Caco-2 (cell line): ENCODE measurements around the gene DNALI1. TPM values are rescaled to one million over a fixed set of nuclear protein-coding genes. Genes with fewer than 3 reads are reported as not detected.
"Not testable (repeated sequence)": the region's sequence is repeated elsewhere in the genome, so short reads cannot be mapped to it uniquely, and the experiment has no call there.

Experiments
- BruUV-seq: library from RNA; stranded (reverse); fragments of 400-500 nt; replicated peaks from 2 replicates; lab custom pipeline; 2021; lab: Mats Ljungman, UMichigan
- CTCF ChIA-PET: fragments of 300-600 bp; sonication (Branson Sonifier 250); formaldehyde crosslinking; loops from one replicate; lab custom pipeline; 2022; ENCODE audit warnings: antibody characterized with exemption; lab: Charles Lee
- POLR2A ChIA-PET: fragments of 300-600 bp; sonication (Branson Sonifier 250); formaldehyde crosslinking; loops from one replicate; lab custom pipeline; 2022; ENCODE audit warnings: antibody characterized with exemption; lab: Charles Lee
- DNase-seq, 2 experiments: peaks; one replicate each; pipeline versions ENCODE4 v3.0.0 to v3.0.0-alpha.2; 2020 to 2022
- H3K27me3 ChIP-seq: replicated peaks from 2 replicates; pipeline ENCODE4 v1.6.0; 2011; ENCODE audit warnings: low read length; ENCODE audit not compliant: control insufficient read depth, insufficient read depth
- H3K36me3 ChIP-seq: 2 replicates; pipeline ENCODE4 v1.5.1; 2011; ENCODE audit warnings: low read length; ENCODE audit not compliant: control insufficient read depth, insufficient read depth
- H3K4me1 ChIP-seq: fragments of 250-450 bp; sonication (Bioruptor Pico); 2 replicates; pipeline ENCODE4 v1.5.1; 2020; ENCODE audit warnings: mild to moderate bottlenecking
- H3K4me3 ChIP-seq: 2 replicates; pipeline ENCODE4 v1.5.1; 2011; ENCODE audit warnings: low read depth, mild to moderate bottlenecking, control low read depth, low read length
- H3K9me3 ChIP-seq: fragments of 250-450 bp; sonication (Bioruptor Pico); 2 replicates; pipeline ENCODE4 v1.5.1; 2020; ENCODE audit warnings: mild to moderate bottlenecking, moderate library complexity
- H3K27ac Mint-ChIP-seq: one replicate; pipeline ENCODE4 v1.8.0; 2022; ENCODE audit warnings: mixed read lengths; ENCODE audit not compliant: unreplicated experiment
- H3K27me3 Mint-ChIP-seq: one replicate; pipeline ENCODE4 v1.8.0; 2022; ENCODE audit warnings: mixed read lengths; ENCODE audit not compliant: insufficient read depth, unreplicated experiment
- H3K36me3 Mint-ChIP-seq: one replicate; pipeline ENCODE4 v1.8.0; 2022; ENCODE audit warnings: mild to moderate bottlenecking, mixed read lengths; ENCODE audit not compliant: insufficient read depth, unreplicated experiment
- H3K4me1 Mint-ChIP-seq: one replicate; pipeline ENCODE4 v1.8.0; 2022; ENCODE audit warnings: low read depth, mixed read lengths; ENCODE audit not compliant: unreplicated experiment
- H3K4me3 Mint-ChIP-seq: one replicate; pipeline ENCODE4 v1.8.0; 2022; ENCODE audit warnings: mild to moderate bottlenecking, moderate library complexity, mixed read lengths; ENCODE audit not compliant: unreplicated experiment
- H3K9me3 Mint-ChIP-seq: one replicate; pipeline ENCODE4 v1.8.0; 2022; ENCODE audit warnings: mixed read lengths; ENCODE audit not compliant: unreplicated experiment
- intact Hi-C: fragments of 100-400 bp; cut with micrococcal nuclease; formaldehyde crosslinking; loops from one replicate; pipeline ENCODE4 v1.10.0; 2022; ENCODE audit not compliant: unreplicated experiment
- total RNA-seq: library from RNA; stranded (reverse); gene quantifications from 2 replicates; pipeline ENCODE4 v1.2.3, GENCODE V29; 2022
- TF ChIP-seq, protein P1 (sequence below), 2 experiments: fragments of 200-600 bp in 1 of 2; IDR thresholded peaks; 1 replicate in 1 of 2; 2 replicates in 1 of 2; pipeline versions ENCODE4 v1.5.1 to v1.8.0; 2011 to 2022; ENCODE audit warnings: antibody characterized with exemption in 1 of 2, control low read depth in 1 of 2, inconsistent platforms in 1 of 2, low read depth in 1 of 2, low read length in 1 of 2, mild to moderate bottlenecking in 1 of 2, moderate library complexity in 1 of 2; ENCODE audit not compliant: insufficient read depth in 1 of 2, severe bottlenecking in 1 of 2, unreplicated experiment in 1 of 2

Gene DNALI1
- total RNA-seq, 1 experiment from 2014 or later: 0.27 TPM

DNA sequence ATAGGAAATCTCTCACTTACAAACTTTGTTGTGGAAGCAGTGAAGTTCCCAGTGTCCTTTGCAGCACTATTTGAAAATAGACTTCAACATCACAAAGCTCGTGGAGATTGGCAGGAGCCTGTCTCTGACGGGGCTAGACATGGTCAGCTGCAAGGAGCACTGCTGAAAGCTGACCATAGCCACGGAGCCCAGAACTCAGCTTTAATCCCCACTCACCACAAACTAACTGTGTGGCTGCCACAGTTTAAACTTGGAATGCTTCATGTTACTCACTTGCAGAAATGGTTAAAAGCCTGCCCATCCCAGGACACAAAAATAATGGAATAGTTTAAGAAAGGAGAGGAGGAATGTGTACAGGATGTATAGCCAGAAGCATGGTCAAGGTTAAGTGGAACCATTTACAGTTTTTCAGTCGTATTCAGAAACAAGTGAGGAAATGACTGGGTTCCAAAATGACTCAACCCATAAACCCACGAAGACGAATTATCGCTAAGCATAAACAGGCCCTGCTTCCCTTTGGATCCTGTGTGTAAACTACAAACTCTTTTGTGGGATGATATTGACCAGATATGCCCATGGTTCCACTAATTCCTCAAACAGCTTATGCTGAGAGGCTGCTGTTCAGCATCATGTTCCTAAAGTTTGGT, 18.2 kb downstream of the DNALI1 start:
- TF ChIP-seq, protein P1, sequence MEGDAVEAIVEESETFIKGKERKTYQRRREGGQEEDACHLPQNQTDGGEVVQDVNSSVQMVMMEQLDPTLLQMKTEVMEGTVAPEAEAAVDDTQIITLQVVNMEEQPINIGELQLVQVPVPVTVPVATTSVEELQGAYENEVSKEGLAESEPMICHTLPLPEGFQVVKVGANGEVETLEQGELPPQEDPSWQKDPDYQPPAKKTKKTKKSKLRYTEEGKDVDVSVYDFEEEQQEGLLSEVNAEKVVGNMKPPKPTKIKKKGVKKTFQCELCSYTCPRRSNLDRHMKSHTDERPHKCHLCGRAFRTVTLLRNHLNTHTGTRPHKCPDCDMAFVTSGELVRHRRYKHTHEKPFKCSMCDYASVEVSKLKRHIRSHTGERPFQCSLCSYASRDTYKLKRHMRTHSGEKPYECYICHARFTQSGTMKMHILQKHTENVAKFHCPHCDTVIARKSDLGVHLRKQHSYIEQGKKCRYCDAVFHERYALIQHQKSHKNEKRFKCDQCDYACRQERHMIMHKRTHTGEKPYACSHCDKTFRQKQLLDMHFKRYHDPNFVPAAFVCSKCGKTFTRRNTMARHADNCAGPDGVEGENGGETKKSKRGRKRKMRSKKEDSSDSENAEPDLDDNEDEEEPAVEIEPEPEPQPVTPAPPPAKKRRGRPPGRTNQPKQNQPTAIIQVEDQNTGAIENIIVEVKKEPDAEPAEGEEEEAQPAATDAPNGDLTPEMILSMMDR (IDR thresholded peaks at IDR 0.05; ENCODE audit: insufficient read depth in 1 of 2, low read depth in 1 of 2, low read length in 1 of 2, severe bottlenecking in 1 of 2, unreplicated experiment in 1 of 2): no peak
- Histone ChIP-seq H3K4me1 (no peaks in the 10 kb centered on the region), H3K36me3 (no peaks in the 10 kb centered on the region), H3K27me3 (no peaks in the 10 kb centered on the region), H3K9me3 (no peaks in the 10 kb centered on the region), H3K4me3 (no peak overlapping the region)
- H3K4me3 Mint-ChIP-seq: no peak overlapping the region
- no peak for DNase-seq
- ChIA-PET CTCF (interaction anchor here (0.5 kb wide), 1 partner anchor 939 kb away, joined by 6 read pairs; no protein-coding TSS in a partner anchor), POLR2A (interaction anchor here (0.6 kb wide), 1 partner anchor 13 kb away, joined by 3 read pairs; no protein-coding TSS in a partner anchor)
- peaks cover 82% of the 10 kb centered on the region for H3K36me3 Mint-ChIP-seq
- no TSS peak for BruUV-seq
- H3K27me3 Mint-ChIP-seq: no peaks in the 10 kb centered on the region
- H3K4me1 Mint-ChIP-seq: no peaks in the 10 kb centered on the region
- no peak overlapping the region for H3K27ac Mint-ChIP-seq
- intact Hi-C loops: no loop called here
- H3K9me3 Mint-ChIP-seq: no peaks in the 10 kb centered on the region

DNA sequence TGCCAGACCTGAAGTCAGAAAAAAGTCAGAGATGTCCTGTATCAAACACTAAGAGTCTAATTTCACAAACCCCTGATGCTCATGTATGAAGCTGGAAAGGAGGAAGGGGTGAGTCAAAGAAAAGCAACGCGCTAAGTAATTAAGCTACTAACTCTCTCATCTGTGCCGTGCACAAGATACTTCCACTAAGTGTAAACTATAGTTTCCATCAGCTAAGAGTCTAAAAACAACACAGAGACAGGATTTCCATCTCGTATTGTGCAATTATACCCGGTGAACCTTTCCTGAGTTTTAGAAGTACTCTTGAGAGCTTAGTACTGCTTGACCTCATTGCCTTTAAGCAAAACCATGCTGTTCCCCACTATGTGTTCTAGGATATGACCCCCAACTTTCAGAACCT, 19.0 kb downstream of the DNALI1 start:
- POLR2A ChIA-PET: interaction anchor here (1.0 kb wide), 1 partner anchor 102 kb away, joined by 17 read pairs; no protein-coding TSS in a partner anchor
- H3K27me3 Mint-ChIP-seq: no peaks in the 10 kb centered on the region
- CTCF ChIA-PET: interaction anchor here (0.5 kb wide), 1 partner anchor 939 kb away, joined by 6 read pairs; no protein-coding TSS in a partner anchor
- H3K4me3 Mint-ChIP-seq: no peak overlapping the region
- no peaks in the 10 kb centered on the region for H3K36me3 ChIP-seq
- TF ChIP-seq, protein P1 (IDR thresholded peaks at IDR 0.05; ENCODE audit: insufficient read depth in 1 of 2, low read depth in 1 of 2, low read length in 1 of 2, severe bottlenecking in 1 of 2, unreplicated experiment in 1 of 2): no peak
- BruUV-seq: no TSS peak
- DNase-seq: no peak
- H3K4me3 ChIP-seq: no peak overlapping the region
- no peaks in the 10 kb centered on the region for H3K9me3 Mint-ChIP-seq
- no peak overlapping the region for H3K27ac Mint-ChIP-seq
- no peaks in the 10 kb centered on the region for H3K4me1 ChIP-seq
- peaks cover 83% of the 10 kb centered on the region for H3K36me3 Mint-ChIP-seq
- H3K9me3 ChIP-seq: no peaks in the 10 kb centered on the region
- no peaks in the 10 kb centered on the region for H3K27me3 ChIP-seq
- H3K4me1 Mint-ChIP-seq: no peaks in the 10 kb centered on the region
- intact Hi-C loops: no loop called here

DNA sequence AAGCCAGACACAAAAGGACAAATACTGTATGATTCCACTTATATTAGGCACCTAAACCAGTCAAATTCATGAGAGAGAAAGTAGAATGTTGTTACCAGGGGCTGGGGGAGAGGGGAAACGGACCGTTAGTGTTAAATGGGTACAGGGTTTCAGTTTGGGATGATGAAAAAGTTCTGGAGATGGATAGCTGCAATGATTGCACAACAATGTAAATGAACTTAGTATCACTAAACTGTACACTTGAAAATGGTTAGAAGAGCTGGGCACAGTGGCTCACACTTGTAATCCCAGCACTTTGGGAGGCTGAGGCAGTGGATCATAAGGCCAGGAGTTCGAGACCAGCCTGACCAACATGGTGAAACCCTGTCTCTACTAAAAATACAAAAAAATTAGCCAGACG, 27.8 kb downstream of the DNALI1 start:
- H3K4me3 ChIP-seq, H3K4me3 Mint-ChIP-seq, H3K27ac Mint-ChIP-seq, H3K36me3 ChIP-seq, intact Hi-C loops, POLR2A ChIA-PET, H3K27me3 Mint-ChIP-seq, H3K4me1 ChIP-seq, H3K9me3 Mint-ChIP-seq, H3K4me1 Mint-ChIP-seq, CTCF ChIA-PET, DNase-seq, H3K9me3 ChIP-seq, H3K27me3 ChIP-seq, BruUV-seq: not testable (repeated sequence)
- peaks cover 55% of the 10 kb centered on the region for H3K36me3 Mint-ChIP-seq
